Measurements from ENCODE around the gene CCL28. TPM values are rescaled to one million over a fixed set of nuclear protein-coding genes. Genes with fewer than 3 reads are reported as not detected.

The CCL28 gene
- total RNA-seq, 4 donors from 2014 or later: 17.1 to 115 (median 86.4) TPM

DNA sequence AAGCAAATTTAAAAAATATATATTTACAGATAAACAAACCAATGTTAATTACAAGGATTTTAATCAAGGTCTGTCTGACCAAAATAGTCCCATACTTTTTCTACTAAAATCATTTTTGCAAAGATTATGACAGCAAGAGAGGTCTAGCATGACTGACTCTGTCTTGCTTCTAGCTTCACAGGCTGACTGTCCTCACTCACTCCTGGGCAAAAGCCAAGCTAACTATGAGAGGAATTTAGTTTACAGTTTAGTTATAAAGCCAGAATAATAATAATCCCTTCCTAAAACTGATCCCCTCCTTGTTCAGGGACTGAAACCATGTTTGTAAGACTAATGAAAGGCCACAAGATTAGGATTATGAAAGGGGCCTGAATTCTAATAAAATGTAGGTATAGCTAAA is 53.5 kb downstream of the CCL28 start:
- intact Hi-C loops (cut with DNase I; ENCODE audit: low total_unique reads) (no loop called here), in situ Hi-C loops (cut with MboI; ENCODE audit: low pct_ligation_motif_present in 1 of 4, low pct_unique_long_range_greater_than_20kb in 1 of 4, low sequenced_read_pairs in 3 of 4) (no loop called here)
- Histone ChIP-seq H3K27ac (no peak overlapping the region), H3K36me3 (no peaks in the 10 kb centered on the region), H3K9me3 (peaks cover 9% of the 10 kb centered on the region in 2 donors), H3K27me3 (no peaks in the 10 kb centered on the region), H3K4me3 (no peak overlapping the region), H3K4me1 (no peaks in the 10 kb centered on the region)
- no peak for TF ChIP-seq POLR2AphosphoS5 (IDR thresholded peaks at IDR 0.05)
- no peak for TF ChIP-seq POLR2A (IDR thresholded peaks at IDR 0.05)
- TF ChIP-seq, protein P1, sequence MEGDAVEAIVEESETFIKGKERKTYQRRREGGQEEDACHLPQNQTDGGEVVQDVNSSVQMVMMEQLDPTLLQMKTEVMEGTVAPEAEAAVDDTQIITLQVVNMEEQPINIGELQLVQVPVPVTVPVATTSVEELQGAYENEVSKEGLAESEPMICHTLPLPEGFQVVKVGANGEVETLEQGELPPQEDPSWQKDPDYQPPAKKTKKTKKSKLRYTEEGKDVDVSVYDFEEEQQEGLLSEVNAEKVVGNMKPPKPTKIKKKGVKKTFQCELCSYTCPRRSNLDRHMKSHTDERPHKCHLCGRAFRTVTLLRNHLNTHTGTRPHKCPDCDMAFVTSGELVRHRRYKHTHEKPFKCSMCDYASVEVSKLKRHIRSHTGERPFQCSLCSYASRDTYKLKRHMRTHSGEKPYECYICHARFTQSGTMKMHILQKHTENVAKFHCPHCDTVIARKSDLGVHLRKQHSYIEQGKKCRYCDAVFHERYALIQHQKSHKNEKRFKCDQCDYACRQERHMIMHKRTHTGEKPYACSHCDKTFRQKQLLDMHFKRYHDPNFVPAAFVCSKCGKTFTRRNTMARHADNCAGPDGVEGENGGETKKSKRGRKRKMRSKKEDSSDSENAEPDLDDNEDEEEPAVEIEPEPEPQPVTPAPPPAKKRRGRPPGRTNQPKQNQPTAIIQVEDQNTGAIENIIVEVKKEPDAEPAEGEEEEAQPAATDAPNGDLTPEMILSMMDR (IDR thresholded peaks at IDR 0.05): no peak
- no peak for TF ChIP-seq EP300 (IDR thresholded peaks at IDR 0.05; ENCODE audit: low read depth)
- DNase-seq: no peak

DNA sequence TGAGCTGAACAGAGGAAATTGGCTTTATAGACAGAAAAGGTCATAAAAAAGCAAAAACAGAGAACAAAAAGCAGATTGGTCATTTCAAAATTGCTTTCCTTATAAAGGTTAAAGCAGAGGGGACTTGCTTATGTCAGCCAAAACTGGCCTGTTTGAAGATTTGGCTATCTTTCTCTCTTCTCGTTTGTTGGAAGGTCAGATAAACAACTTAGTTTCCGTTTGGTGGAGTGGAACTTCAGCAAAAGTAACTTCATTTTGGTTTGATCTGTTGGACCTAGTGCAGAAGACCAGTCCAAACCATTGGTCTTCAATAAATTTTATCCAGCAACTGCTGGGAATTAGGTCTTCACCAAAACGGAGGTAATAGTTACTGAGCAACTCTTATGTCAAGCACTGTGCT is 53.9 kb downstream of the CCL28 start:
- 45 to 55% methylated on average over 3 of the region's 3 CpGs for WGBS, 2 donors (ENCODE audit: low coverage in 1 of 2)
- peaks cover 9% of the 10 kb centered on the region in 2 donors for H3K9me3 ChIP-seq
- H3K27ac ChIP-seq: no peak overlapping the region
- no peak overlapping the region for H3K4me3 ChIP-seq
- no peak for DNase-seq
- no peak for TF ChIP-seq EP300 (IDR thresholded peaks at IDR 0.05; ENCODE audit: low read depth)
- no peak for TF ChIP-seq POLR2A (IDR thresholded peaks at IDR 0.05)
- TF ChIP-seq, protein P1 (IDR thresholded peaks at IDR 0.05): no peak
- TF ChIP-seq POLR2AphosphoS5 (IDR thresholded peaks at IDR 0.05): no peak
- H3K4me1 ChIP-seq: no peaks in the 10 kb centered on the region
- H3K36me3 ChIP-seq: no peaks in the 10 kb centered on the region
- in situ Hi-C loops (cut with MboI; ENCODE audit: low pct_ligation_motif_present in 1 of 4, low pct_unique_long_range_greater_than_20kb in 1 of 4, low sequenced_read_pairs in 3 of 4): no loop called here
- H3K27me3 ChIP-seq: no peaks in the 10 kb centered on the region
- intact Hi-C loops (cut with DNase I; ENCODE audit: low total_unique reads): no loop called here

DNA sequence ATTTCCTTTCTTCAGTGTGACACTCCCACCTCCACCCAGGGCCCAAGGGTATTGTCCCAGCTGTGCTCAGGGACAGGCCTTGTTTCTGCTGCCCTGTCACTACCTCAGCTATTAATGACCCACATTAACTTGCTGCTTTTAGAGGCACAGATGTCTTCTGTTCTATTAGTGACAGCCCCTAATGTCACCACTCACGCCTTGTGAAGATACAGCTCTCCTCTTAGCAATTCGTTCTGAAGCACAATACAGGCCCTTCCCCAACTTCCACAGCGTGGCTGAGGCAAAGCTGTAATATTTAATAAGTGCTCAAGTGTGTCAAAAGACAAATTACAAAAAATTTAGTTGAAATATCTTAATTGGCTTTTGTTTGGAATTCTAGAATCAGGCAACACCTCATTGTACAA is 54.3 kb downstream of the CCL28 start:
- intact Hi-C loops (cut with DNase I; ENCODE audit: low total_unique reads): no loop called here
- no peak overlapping the region for H3K27ac ChIP-seq

DNA sequence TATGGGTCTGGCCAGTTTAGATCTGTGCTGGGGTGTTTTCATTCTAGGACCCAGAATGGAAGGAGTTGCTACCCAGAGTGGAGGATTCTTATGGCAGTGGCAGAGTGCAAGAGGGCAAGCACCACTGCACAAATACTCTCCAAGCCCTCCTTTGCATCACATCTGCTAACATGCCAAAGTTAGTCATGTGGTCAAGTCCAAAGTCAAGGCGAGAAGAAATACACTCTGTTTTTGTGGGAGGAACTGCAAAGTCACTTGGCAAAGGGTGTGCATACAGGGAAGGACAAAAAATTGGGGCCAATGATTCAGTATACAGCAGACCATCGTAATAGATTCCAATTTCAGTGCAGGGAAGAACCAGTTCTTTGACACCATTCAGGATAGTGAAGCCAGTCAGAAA is 55.1 kb downstream of the CCL28 start:
- in situ Hi-C loops (cut with MboI; ENCODE audit: low pct_ligation_motif_present in 1 of 4, low pct_unique_long_range_greater_than_20kb in 1 of 4, low sequenced_read_pairs in 3 of 4) (no loop called here), intact Hi-C loops (cut with DNase I; ENCODE audit: low total_unique reads) (no loop called here)
- Histone ChIP-seq H3K27ac (no peak overlapping the region), H3K4me1 (no peaks in the 10 kb centered on the region), H3K9me3 (peaks cover 9% of the 10 kb centered on the region in 2 donors), H3K36me3 (no peaks in the 10 kb centered on the region), H3K27me3 (no peaks in the 10 kb centered on the region), H3K4me3 (no peak overlapping the region)
- WGBS, 2 donors (ENCODE audit: low coverage in 1 of 2): 68 to 88% methylated on average over 2 of the region's 2 CpGs
- DNase-seq: no peak
- TF ChIP-seq EP300 (IDR thresholded peaks at IDR 0.05; ENCODE audit: low read depth): no peak
- TF ChIP-seq, protein P1 (IDR thresholded peaks at IDR 0.05): no peak
- TF ChIP-seq POLR2A (IDR thresholded peaks at IDR 0.05): no peak
- no peak for TF ChIP-seq POLR2AphosphoS5 (IDR thresholded peaks at IDR 0.05)

More for the DNA sequence above, 54.3 kb downstream of the CCL28 start:
- no peaks in the 10 kb centered on the region for H3K27me3 ChIP-seq
- peaks cover 9% of the 10 kb centered on the region in 2 donors for H3K9me3 ChIP-seq
- H3K4me1 ChIP-seq: no peaks in the 10 kb centered on the region
- no peak overlapping the region for H3K4me3 ChIP-seq
- H3K36me3 ChIP-seq: no peaks in the 10 kb centered on the region
- DNase-seq: no peak
- in situ Hi-C loops (cut with MboI; ENCODE audit: low pct_ligation_motif_present in 1 of 4, low pct_unique_long_range_greater_than_20kb in 1 of 4, low sequenced_read_pairs in 3 of 4): no loop called here
- 56 to 59% methylated on average over 3 of the region's 3 CpGs for WGBS, 2 donors (ENCODE audit: low coverage in 1 of 2)
- TF ChIP-seq POLR2AphosphoS5 (IDR thresholded peaks at IDR 0.05) (no peak), EP300 (IDR thresholded peaks at IDR 0.05; ENCODE audit: low read depth) (no peak), POLR2A (IDR thresholded peaks at IDR 0.05) (no peak)
- TF ChIP-seq, protein P1 (IDR thresholded peaks at IDR 0.05): no peak

All from transverse colon (tissue), 4 donors.